ENCODE data around the gene C20orf96. TPM values are rescaled to one million over a fixed set of nuclear protein-coding genes. Genes with fewer than 3 reads are reported as not detected.
A peak's percentile ranks its signal among the peaks of the same experiment; 100 is the strongest.

C20orf96 gene
- total RNA-seq, 2 experiments from 2014 or later, result 6.8 to 8.5 TPM

DNA sequence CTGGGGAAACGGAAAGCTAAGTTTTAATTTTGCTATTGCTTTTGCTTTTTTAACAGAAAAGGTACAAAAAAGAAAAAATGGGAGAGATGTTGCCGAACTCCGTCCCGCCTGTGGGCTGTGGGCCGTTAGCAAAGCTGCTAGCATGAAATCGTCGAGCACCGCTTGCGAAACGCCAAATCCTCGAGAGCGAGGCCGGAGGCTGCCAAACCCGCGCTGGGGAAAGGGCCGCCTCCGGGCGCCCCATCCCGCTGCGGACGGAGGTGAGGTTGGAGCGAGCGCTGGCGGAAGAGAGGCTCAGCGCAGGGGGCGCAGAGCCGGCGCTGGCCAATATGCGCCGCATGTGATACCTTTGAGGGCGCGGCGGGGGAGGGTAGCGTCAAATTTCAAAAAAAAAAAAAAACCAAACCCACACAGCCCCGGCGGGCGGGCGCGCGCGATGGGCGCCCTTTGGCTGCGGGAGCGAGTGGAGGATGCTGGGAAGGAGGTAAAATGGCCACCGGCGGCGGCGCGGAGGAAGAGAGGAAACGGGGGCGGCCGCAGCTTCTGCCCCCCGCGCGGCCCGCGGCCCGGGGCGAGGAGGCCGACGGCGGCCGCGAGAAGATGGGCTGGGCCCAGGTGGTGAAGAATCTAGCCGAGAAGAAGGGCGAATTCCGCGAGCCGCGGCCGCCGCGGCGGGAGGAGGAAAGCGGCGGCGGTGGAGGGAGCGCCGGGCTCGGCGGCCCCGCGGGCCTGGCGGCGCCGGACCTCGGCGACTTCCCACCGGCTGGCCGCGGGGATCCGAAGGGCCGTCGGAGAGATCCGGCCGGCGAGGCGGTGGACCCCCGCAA, 6.8 kb upstream of the C20orf96 start, which contains the start of gene ZCCHC3:
Gene ZCCHC3, plus strand, starts transcription at position 473 of the 827 bp plus-strand sequence. Its CDS starts 17 bp downstream, at position 490.
- peaks cover 36% of the 10 kb centered on the region for H3K36me3 Mint-ChIP-seq (ENCODE audit: low read depth)
- H3K27me3 Mint-ChIP-seq (ENCODE audit: low read depth), result no peaks in the 10 kb centered on the region
- no peaks in the 10 kb centered on the region for H3K9me3 Mint-ChIP-seq (ENCODE audit: insufficient read depth)
- POLR2A ChIA-PET, result interaction anchor here (1.0 to 5.0 kb wide), 6 partner anchors 12 to 246 kb away, joined by 3 to 49 read pairs (median 4); partner anchors contain the start of genes CSNK2A1, NRSN2 and SOX12
- H3K27ac Mint-ChIP-seq, result peak within 1 kb of the TSS; percentile 99
- DNase-seq, result peak; percentile 89
- ATAC-seq, result peak; percentile 87
- H3K4me3 Mint-ChIP-seq, result peak within 1 kb of the TSS; percentile 99
- peaks cover 54% of the 10 kb centered on the region for H3K4me1 Mint-ChIP-seq (ENCODE audit: low read depth)
- CTCF ChIA-PET, result interaction anchor here (1.1 to 4.9 kb wide), 3 partner anchors 26 to 33 kb away, joined by 5 to 32 read pairs (median 19); partner anchors contain the start of gene SOX12

DNA sequence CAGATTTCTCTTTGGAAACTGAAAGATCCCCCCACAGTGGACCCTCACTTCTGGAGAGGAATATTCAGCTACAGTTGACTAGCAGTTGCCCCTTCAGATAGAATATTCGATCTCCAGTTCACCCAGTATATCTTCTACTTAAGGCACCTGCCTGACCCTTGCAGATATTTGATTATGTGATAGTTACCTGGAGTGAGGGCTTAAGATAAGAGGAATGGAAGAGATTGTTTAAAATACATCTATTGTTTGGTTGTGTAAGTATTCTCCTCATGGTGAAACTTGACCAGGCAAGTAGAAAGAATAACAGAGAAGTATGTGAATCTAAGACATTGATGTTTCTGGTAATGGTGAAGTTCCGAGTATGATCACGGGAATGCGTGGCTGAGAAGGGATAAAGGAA, 5.3 kb upstream of the C20orf96 start:
- Mint-ChIP-seq H3K27ac (peak overlapping the region; percentile 68), H3K9me3 (ENCODE audit: insufficient read depth) (no peaks in the 10 kb centered on the region), H3K4me3 (peak overlapping the region; percentile 99), H3K4me1 (ENCODE audit: low read depth) (peaks cover 40% of the 10 kb centered on the region), H3K27me3 (ENCODE audit: low read depth) (no peaks in the 10 kb centered on the region), H3K36me3 (ENCODE audit: low read depth) (peaks cover 29% of the 10 kb centered on the region)
- DNase-seq (no peak), ATAC-seq (no peak)
- CTCF ChIA-PET, result interaction anchor here (3.5 kb wide), 1 partner anchor 35 kb away, joined by 12 read pairs; no protein-coding TSS in a partner anchor
- POLR2A ChIA-PET, result no interaction called here

DNA sequence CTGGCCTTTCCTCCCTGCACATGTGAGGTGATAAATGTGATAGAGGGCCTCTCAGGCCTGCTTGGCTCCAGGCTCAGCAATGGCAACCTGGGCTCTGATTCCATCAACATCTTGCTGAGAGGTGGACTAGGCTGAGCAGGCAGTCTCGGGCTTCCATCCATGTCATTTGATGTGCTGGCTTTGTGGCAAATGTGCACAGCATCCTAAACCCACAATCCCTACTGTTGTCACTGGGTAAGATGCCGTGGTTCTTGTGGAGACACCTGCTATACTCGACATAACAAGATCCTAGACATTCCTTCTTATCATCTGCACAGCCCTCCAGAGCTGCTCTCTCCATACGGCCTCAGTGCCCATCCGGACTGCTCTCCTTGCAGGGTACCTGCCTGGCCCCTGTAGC, 4.1 kb upstream of the C20orf96 start:
- H3K4me3 Mint-ChIP-seq, result no peak overlapping the region
- CTCF ChIA-PET, result interaction anchor here (1.2 to 3.5 kb wide), 3 partner anchors 26 to 36 kb away, joined by 3 to 12 read pairs (median 6); partner anchors contain the start of gene SOX12
- ATAC-seq, result no peak

DNA sequence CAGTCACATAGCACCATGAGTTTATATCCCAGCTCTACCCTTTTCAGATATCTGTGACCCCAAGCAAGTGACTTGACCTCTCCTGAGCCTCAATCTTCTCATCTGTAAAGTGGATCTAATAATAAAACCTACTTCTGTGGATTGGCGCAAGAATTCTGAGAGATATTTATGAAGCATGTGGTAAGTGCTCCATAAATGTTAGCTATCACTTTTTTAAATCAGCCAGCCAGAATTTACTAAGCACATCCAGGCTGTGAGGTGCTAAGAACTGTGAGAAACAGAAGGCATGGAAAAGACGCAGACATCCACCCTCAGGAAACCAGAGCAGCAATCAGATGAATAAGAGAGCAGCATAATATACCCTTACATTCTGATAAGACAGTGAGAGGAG, 862 bp downstream of the C20orf96 start:
- no peak for ATAC-seq
- Mint-ChIP-seq H3K4me1 (ENCODE audit: low read depth) (peaks cover 14% of the 10 kb centered on the region), H3K36me3 (ENCODE audit: low read depth) (no peaks in the 10 kb centered on the region), H3K9me3 (ENCODE audit: insufficient read depth) (no peaks in the 10 kb centered on the region), H3K27ac (no peak overlapping the region), H3K27me3 (ENCODE audit: low read depth) (no peaks in the 10 kb centered on the region), H3K4me3 (no peak overlapping the region)
- POLR2A ChIA-PET, result no interaction called here
- no peak for DNase-seq
- CTCF ChIA-PET, result interaction anchor here (1.2 to 2.0 kb wide), 3 partner anchors 24 to 42 kb away, joined by 4 to 11 read pairs (median 5); partner anchors contain the start of gene SOX12

More for the DNA sequence above, 4.1 kb upstream of the C20orf96 start:
- DNase-seq, result no peak
- Mint-ChIP-seq H3K36me3 (ENCODE audit: low read depth) (peaks cover 19% of the 10 kb centered on the region), H3K4me1 (ENCODE audit: low read depth) (peaks cover 33% of the 10 kb centered on the region), H3K27ac (no peak overlapping the region), H3K27me3 (ENCODE audit: low read depth) (no peaks in the 10 kb centered on the region), H3K9me3 (ENCODE audit: insufficient read depth) (no peaks in the 10 kb centered on the region)
- POLR2A ChIA-PET, result interaction anchor here (0.8 kb wide), 1 partner anchor 29 kb away, joined by 3 read pairs; no protein-coding TSS in a partner anchor

DNA sequence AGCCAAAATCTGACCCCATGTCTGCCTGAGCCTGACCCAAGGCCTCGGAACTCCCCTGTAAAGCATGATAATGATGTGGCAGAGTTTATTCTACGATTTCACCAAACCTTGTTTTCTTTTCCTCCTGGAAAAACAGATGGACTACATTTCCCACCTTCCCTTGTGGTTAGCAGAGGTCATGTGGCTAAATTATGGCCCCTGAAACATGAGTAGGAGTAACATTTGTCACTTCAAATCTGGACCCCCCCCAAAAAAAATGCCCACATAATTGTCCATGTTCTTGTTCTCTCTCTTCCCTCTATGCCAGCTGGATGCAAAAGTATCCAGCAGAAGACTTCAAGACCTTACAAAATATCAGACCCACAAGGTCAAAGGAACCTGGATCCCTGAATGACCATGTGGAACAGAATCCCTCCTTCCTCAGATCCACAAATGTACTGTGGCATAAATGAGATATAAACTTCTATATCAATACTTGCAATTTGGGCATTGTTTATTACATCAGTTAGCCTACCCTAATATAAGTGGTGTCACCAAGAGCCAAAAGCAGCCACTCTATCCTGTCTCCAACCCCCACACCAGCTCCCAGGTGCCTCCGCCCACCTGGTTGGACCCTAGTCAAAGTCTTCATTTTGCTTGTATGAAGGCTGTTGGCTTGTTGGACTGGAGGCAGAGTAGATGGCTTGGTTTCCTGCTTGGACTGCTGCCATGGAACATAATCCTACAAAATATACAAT, 1.4 kb downstream of the C20orf96 start:
- Mint-ChIP-seq H3K9me3 (ENCODE audit: insufficient read depth) (no peaks in the 10 kb centered on the region), H3K36me3 (ENCODE audit: low read depth) (no peaks in the 10 kb centered on the region), H3K4me1 (ENCODE audit: low read depth) (peaks cover 13% of the 10 kb centered on the region), H3K4me3 (no peak overlapping the region), H3K27me3 (ENCODE audit: low read depth) (no peaks in the 10 kb centered on the region), H3K27ac (no peak overlapping the region)
- POLR2A ChIA-PET, result no interaction called here
- ATAC-seq, result no peak
- CTCF ChIA-PET, result interaction anchor here (1.2 to 2.0 kb wide), 4 partner anchors 23 to 42 kb away, joined by 3 to 11 read pairs (median 4); partner anchors contain the start of gene SOX12
- DNase-seq, result no peak

DNA sequence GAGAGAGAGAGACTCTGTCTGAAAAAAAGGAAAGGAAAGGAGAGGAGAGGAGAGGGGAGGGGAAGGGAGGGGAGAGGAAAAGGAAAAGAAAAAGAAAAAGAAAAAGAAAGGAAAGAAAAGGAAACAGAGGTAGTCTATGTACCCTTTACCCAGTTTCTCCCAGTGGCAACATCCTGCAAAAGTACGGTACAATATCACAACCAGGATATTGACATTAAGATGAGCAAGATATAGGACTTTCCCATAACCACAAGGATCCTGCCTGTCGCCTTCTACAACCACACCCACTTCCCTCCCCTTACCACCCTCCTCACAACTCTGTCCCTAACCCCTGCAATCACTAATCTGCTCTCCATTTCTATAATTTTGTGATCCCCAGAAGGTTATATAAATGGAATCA, 4.0 kb downstream of the C20orf96 start:
- CTCF ChIA-PET, result no interaction called here
- peaks cover 13% of the 10 kb centered on the region for H3K4me1 Mint-ChIP-seq (ENCODE audit: low read depth)
- POLR2A ChIA-PET, result no interaction called here
- ATAC-seq (no peak), DNase-seq (no peak)
- no peak overlapping the region for H3K4me3 Mint-ChIP-seq
- no peaks in the 10 kb centered on the region for H3K27me3 Mint-ChIP-seq (ENCODE audit: low read depth)
- no peaks in the 10 kb centered on the region for H3K36me3 Mint-ChIP-seq (ENCODE audit: low read depth)
- H3K9me3 Mint-ChIP-seq (ENCODE audit: insufficient read depth), result no peaks in the 10 kb centered on the region
- H3K27ac Mint-ChIP-seq, result no peak overlapping the region

DNA sequence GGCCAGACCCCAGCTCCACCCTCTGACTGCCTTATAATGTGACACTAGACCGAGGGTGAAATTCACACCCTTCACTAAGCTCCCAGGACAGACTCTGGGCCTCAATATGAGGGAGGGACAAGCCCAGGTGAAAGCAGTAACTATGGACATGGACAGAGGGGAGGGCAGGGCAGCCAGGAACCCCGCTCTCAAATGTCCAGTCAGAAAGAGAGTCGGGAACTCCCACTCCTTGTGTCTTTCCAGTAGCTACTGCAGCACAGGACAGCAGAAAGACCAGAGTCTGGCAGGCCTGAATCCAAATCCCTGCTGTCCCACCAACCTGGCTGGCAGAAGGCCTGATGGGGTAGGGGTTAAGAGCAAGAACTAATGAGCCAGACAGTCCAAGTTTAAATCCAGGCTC, 6.4 kb downstream of the C20orf96 start:
- Mint-ChIP-seq H3K4me3 (no peak overlapping the region), H3K9me3 (ENCODE audit: insufficient read depth) (no peaks in the 10 kb centered on the region), H3K36me3 (ENCODE audit: low read depth) (no peaks in the 10 kb centered on the region), H3K27ac (no peak overlapping the region), H3K27me3 (ENCODE audit: low read depth) (no peaks in the 10 kb centered on the region), H3K4me1 (ENCODE audit: low read depth) (peaks cover 7% of the 10 kb centered on the region)
- DNase-seq, result no peak
- ATAC-seq, result no peak
- CTCF ChIA-PET, result interaction anchor here (0.9 kb wide), 1 partner anchor 46 kb away, joined by 3 read pairs; no protein-coding TSS in a partner anchor
- POLR2A ChIA-PET, result no interaction called here

DNA sequence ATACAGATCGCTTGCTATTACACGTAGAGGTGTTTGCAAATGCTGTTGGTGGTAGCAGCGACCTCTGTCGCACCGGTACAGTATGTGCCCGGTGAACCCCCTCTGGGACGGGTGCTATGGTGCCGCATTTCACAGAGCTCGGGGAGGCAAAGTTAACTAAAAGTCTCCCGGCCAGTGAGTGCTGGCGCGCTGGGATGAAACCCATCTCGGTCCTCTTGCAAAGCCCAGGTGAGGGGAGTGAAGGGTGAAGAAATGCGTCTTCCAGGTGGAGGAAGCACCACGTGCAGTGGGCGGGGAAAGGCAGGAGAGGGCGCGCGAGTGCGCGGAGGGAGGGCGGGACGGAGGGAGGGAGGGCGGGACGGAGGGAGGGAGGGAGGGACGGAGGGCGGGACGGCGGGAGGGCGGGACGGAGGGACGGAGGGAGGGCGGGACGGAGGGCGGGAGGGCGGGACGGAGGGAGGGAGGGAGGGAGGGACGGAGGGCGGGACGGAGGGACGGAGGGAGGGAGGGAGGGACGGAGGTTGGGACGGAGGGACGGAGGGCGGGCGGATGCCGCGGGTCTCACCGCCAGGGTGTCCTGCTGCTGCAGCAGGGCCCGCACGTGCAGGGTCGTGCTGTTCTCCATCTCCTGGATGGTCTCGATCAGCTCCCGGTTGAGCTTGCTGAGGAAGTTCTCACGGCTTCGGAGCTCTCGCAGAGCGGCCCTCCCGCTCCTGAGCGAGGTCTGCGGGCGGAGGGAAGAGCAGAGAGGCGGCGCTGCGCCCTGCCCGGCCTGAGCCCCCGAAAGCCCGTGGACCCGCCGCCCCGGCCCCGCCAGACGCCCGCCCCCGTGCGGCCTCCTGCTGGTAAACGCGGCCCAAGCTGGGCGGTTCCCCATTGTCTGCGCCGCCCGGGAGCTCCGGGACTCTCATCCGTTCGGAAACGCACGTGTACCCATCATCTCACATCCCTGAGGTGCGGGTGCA, 11.7 kb downstream of the C20orf96 start:
- peaks cover 2% of the 10 kb centered on the region for H3K36me3 Mint-ChIP-seq (ENCODE audit: low read depth)
- no peak for DNase-seq
- peak overlapping the region; percentile 34 for H3K4me3 Mint-ChIP-seq

DNA sequence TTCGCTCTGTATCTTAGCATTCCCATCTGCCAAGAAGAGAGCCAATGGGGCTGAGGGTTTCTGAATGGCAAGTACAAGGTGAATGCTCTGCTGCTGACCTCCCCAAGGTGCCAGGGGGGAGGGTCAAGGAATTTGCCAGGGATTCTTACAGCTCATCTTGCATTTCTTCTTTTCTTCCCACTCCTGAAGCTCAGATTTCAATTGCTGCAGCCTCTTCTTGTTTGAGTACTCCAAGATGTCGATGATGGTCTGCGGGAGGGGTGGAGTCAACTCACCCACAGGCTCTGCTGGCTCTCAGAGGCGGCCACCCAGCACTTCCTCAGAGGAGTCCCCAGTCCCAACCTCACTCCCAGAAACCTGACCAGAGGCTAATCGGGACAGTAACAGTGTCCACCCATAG, 12.4 kb downstream of the C20orf96 start:
- ChIA-PET POLR2A (interaction anchor here (0.6 kb wide), 1 partner anchor 55 kb away, joined by 3 read pairs; no protein-coding TSS in a partner anchor), CTCF (interaction anchor here (0.6 to 1.4 kb wide), 4 partner anchors 10 to 55 kb away, joined by 3 to 4 read pairs (median 4); no protein-coding TSS in a partner anchor)
- DNase-seq, result no peak
- Mint-ChIP-seq H3K36me3 (ENCODE audit: low read depth) (peaks cover 2% of the 10 kb centered on the region), H3K27me3 (ENCODE audit: low read depth) (no peaks in the 10 kb centered on the region), H3K27ac (no peak overlapping the region), H3K9me3 (ENCODE audit: insufficient read depth) (no peaks in the 10 kb centered on the region), H3K4me1 (ENCODE audit: low read depth) (no peaks in the 10 kb centered on the region), H3K4me3 (no peak overlapping the region)
- no peak for ATAC-seq

More for the DNA sequence above, 11.7 kb downstream of the C20orf96 start:
- ChIA-PET CTCF (interaction anchor here (0.6 to 1.4 kb wide), 4 partner anchors 11 to 55 kb away, joined by 3 to 5 read pairs (median 4); no protein-coding TSS in a partner anchor), POLR2A (no interaction called here)
- no peaks in the 10 kb centered on the region for H3K27me3 Mint-ChIP-seq (ENCODE audit: low read depth)
- no peaks in the 10 kb centered on the region for H3K4me1 Mint-ChIP-seq (ENCODE audit: low read depth)
- H3K27ac Mint-ChIP-seq, result no peak overlapping the region
- H3K9me3 Mint-ChIP-seq (ENCODE audit: insufficient read depth), result no peaks in the 10 kb centered on the region
- ATAC-seq, result no peak

DNA sequence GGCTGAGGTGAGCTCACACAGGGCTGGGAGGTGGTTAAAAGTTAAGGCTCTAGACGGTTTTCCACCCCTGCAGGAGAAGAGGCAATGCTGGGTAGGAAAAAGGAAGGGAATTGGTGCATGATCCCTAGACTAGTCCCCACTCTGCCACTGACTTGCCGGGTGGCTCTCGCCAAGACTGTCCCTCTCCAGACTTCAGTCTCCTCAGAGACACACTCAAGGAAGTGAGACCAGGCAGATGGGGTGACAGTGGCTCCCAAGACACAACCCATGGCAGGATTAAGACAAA, 13.1 kb downstream of the C20orf96 start:
- ChIA-PET POLR2A (interaction anchor here (0.6 kb wide), 1 partner anchor 109 kb away, joined by 3 read pairs; no protein-coding TSS in a partner anchor), CTCF (interaction anchor here (1.0 to 1.4 kb wide), 2 partner anchors 54 to 56 kb away, joined by 4 read pairs; no protein-coding TSS in a partner anchor)

More for the DNA sequence above, 13.1 kb downstream of the C20orf96 start:
- H3K36me3 Mint-ChIP-seq (ENCODE audit: low read depth), result peaks cover 2% of the 10 kb centered on the region
- no peaks in the 10 kb centered on the region for H3K4me1 Mint-ChIP-seq (ENCODE audit: low read depth)
- H3K4me3 Mint-ChIP-seq, result no peak overlapping the region
- no peaks in the 10 kb centered on the region for H3K9me3 Mint-ChIP-seq (ENCODE audit: insufficient read depth)
- no peak overlapping the region for H3K27ac Mint-ChIP-seq
- H3K27me3 Mint-ChIP-seq (ENCODE audit: low read depth), result no peaks in the 10 kb centered on the region
- DNase-seq (no peak), ATAC-seq (no peak)

All from activated CD8-positive, alpha-beta T cell treated with anti-CD3 and anti-CD28 coated beads, Interleukin-2, amount 10 ng/mL, durations not matched to agents 7 days and 5 days (primary cell).